ENCODE data around the gene FAIM2.
"Not testable (repeated sequence)": the region's sequence is repeated elsewhere in the genome, so short reads cannot be mapped to it uniquely, and the experiment has no call there.

FAIM2 gene

GRCh38 chr12:49864798-49865090, 39.0 kb downstream of the FAIM2 start:
- no peak for TF ChIP-seq CTCF (IDR thresholded peaks at IDR 0.05; ENCODE audit: control insufficient read depth, extremely low read depth, insufficient read depth)
- no peak for DNase-seq (ENCODE audit: low read depth)
- no peak overlapping the region for H3K4me3 ChIP-seq (ENCODE audit: low read depth, low read length)

- no peak for DNase-seq (ENCODE audit: low read depth)
- no peak overlapping the region for H3K4me3 ChIP-seq (ENCODE audit: low read depth, low read length)
- no peak for TF ChIP-seq CTCF (IDR thresholded peaks at IDR 0.05; ENCODE audit: control insufficient read depth, extremely low read depth, insufficient read depth)
Observed at GRCh38 chr12:49863946-49864797, 39.5 kb downstream of the FAIM2 start.

GRCh38 chr12:49860921-49861320, 42.8 kb downstream of the FAIM2 start:
- DNase-seq (ENCODE audit: low read depth), result not testable (repeated sequence)

GRCh38 chr12:49855890-49856289, 47.8 kb downstream of the FAIM2 start:
- H3K4me3 ChIP-seq (ENCODE audit: low read depth, low read length); DNase-seq (ENCODE audit: low read depth): not testable (repeated sequence)

More at GRCh38 chr12:49860921-49861320, 42.8 kb downstream of the FAIM2 start:
- not testable (repeated sequence) for H3K4me3 ChIP-seq (ENCODE audit: low read depth, low read length)

- no peak overlapping the region for H3K4me3 ChIP-seq (ENCODE audit: low read depth, low read length)
- no peak for TF ChIP-seq CTCF (IDR thresholded peaks at IDR 0.05; ENCODE audit: control insufficient read depth, extremely low read depth, insufficient read depth)
- DNase-seq (ENCODE audit: low read depth), result no peak
Observed at GRCh38 chr12:49854976-49855375, 48.7 kb downstream of the FAIM2 start.

GRCh38 chr12:49853671-49854070, 50.0 kb downstream of the FAIM2 start:
- no peak for DNase-seq (ENCODE audit: low read depth)
- TF ChIP-seq CTCF (IDR thresholded peaks at IDR 0.05; ENCODE audit: control insufficient read depth, extremely low read depth, insufficient read depth), result no peak

GRCh38 chr12:49847161-49847560, 56.5 kb downstream of the FAIM2 start:
- TF ChIP-seq CTCF (IDR thresholded peaks at IDR 0.05; ENCODE audit: control insufficient read depth, extremely low read depth, insufficient read depth), result no peak
- DNase-seq (ENCODE audit: low read depth), result no peak
- H3K4me3 ChIP-seq (ENCODE audit: low read depth, low read length), result no peak overlapping the region

More at GRCh38 chr12:49853671-49854070, 50.0 kb downstream of the FAIM2 start:
- no peak overlapping the region for H3K4me3 ChIP-seq (ENCODE audit: low read depth, low read length)

- TF ChIP-seq CTCF (IDR thresholded peaks at IDR 0.05; ENCODE audit: control insufficient read depth, extremely low read depth, insufficient read depth), result no peak
- H3K4me3 ChIP-seq (ENCODE audit: low read depth, low read length), result no peak overlapping the region
- no peak for DNase-seq (ENCODE audit: low read depth)
Observed at GRCh38 chr12:49846032-49846431, 57.7 kb downstream of the FAIM2 start.
